ENCODE results near the gene FSHR. TPM values are rescaled to one million over a fixed set of nuclear protein-coding genes. Genes with fewer than 3 reads are reported as not detected.

The FSHR gene
- total and polyA plus RNA-seq, 2 of the 8 experiments (the other 6 are each of a cell fraction or from before 2014, with no cell fraction given), result not detected

GRCh38 chr2:48929571-48930301, 224.6 kb downstream of the FSHR start:
- Histone ChIP-seq H3K9ac (replicated peaks in 1 of 4; ENCODE audit: extremely low read depth in 1 of 4, low read depth in 3 of 4, low read length in 3 of 4) (no peak overlapping the region), H3K27ac (ENCODE audit: low read depth, low read length) (no peak overlapping the region), H2BK12ac (ENCODE audit: low read depth, low read length) (no peak overlapping the region), H2BK5ac (ENCODE audit: low read depth, low read length) (no peak overlapping the region), H3K4ac (replicated peaks; ENCODE audit: insufficient read length, low read depth, low read length) (no peak overlapping the region), H4K20me1 (replicated peaks in 1 of 2; ENCODE audit: control insufficient read depth in 1 of 2, insufficient read depth in 2 of 2, low read length in 2 of 2) (no peaks in the 10 kb centered on the region), H2AFZ (ENCODE audit: low read length) (no peak overlapping the region), H3K27me3 (replicated peaks in 1 of 4; ENCODE audit: control insufficient read depth in 3 of 4, extremely low read depth in 1 of 4, insufficient read depth in 3 of 4, low read length in 3 of 4) (no peaks in the 10 kb centered on the region), H4K5ac (ENCODE audit: insufficient read length, low read depth, low read length) (no peak overlapping the region), H3K4me2 (ENCODE audit: insufficient read depth in 1 of 2, low read depth in 2 of 2, low read length in 2 of 2) (no peak overlapping the region), H3K4me3 (ENCODE audit: extremely low read depth in 1 of 4, insufficient read depth in 2 of 4, low read depth in 3 of 4, low read length in 4 of 4) (no peak overlapping the region), H3K9me3 (ENCODE audit: insufficient read depth in 2 of 2, low read depth in 1 of 2, low read length in 1 of 2) (no peaks in the 10 kb centered on the region), H2BK15ac (ENCODE audit: low read length) (no peak overlapping the region), H4K91ac (replicated peaks; ENCODE audit: insufficient read length, low read length) (no peak overlapping the region), H2BK120ac (replicated peaks; ENCODE audit: low read depth, low read length) (no peak overlapping the region), H2AK5ac (ENCODE audit: low read depth, low read length) (no peak overlapping the region), H3K79me1 (ENCODE audit: low read depth, low read length) (no peaks in the 10 kb centered on the region), H3K36me3 (ENCODE audit: control insufficient read depth in 2 of 4, insufficient read depth in 4 of 4, low read length in 3 of 4) (no peaks in the 10 kb centered on the region), H3K23ac (ENCODE audit: insufficient read length) (no peak overlapping the region), H2BK20ac (ENCODE audit: low read length) (no peak overlapping the region), H3K4me1 (replicated peaks in 1 of 4; ENCODE audit: control insufficient read depth in 3 of 4, insufficient read depth in 4 of 4, low read length in 3 of 4) (0 out of 7 replicates have a peak, but pooled peaks cover 0 to 2% (median 0%) of the 10 kb centered on the region in 4 experiments), H3K23me2 (ENCODE audit: low read depth, low read length) (no peaks in the 10 kb centered on the region), H3K18ac (ENCODE audit: extremely low read depth, low read length) (no peak overlapping the region), H3K79me2 (ENCODE audit: control insufficient read depth in 1 of 2, insufficient read depth in 2 of 2, low read length in 2 of 2) (no peaks in the 10 kb centered on the region), H3K56ac (replicated peaks; ENCODE audit: insufficient read length, low read depth, low read length) (no peak overlapping the region), H3K14ac (ENCODE audit: insufficient read length) (no peak overlapping the region), H4K8ac (ENCODE audit: extremely low read depth, insufficient read depth, low read length) (no peak overlapping the region)
- 84% methylated on average over 6 of the region's 6 CpGs; no CpG with 5 or more reads in 1 of the 2 experiments for whole genome bisulfite sequencing, 2 experiments (ENCODE audit: extremely low coverage in 1 of 2, insufficient coverage in 1 of 2, insufficient read length in 1 of 2, insufficient replicate concordance in 2 of 2, low coverage in 1 of 2, low lambda C conversion rate in 2 of 2, missing lambda C conversion rate in 1 of 2)
- DNase-seq (ENCODE audit: low read depth in 1 of 2, low spot score in 2 of 2), result no peak
- ChIA-PET CTCF (ENCODE audit: partially characterized antibody) (interaction anchor here (1.2 to 2.0 kb wide), 2 partner anchors 17 kb away, joined by 3 to 9 read pairs; no protein-coding TSS in a partner anchor), POLR2A (ENCODE audit: partially characterized antibody) (no interaction called here)
- FAIRE-seq, result no peak
- TF ChIP-seq ZNF274 (IDR thresholded peaks at IDR 0.05; ENCODE audit: borderline replicate concordance, extremely low read depth, low read length) (no peak), POLR2A (IDR thresholded peaks at IDR 0.05; ENCODE audit: control extremely low read depth in 1 of 2, low read depth in 2 of 2, low read length in 2 of 2) (no peak), RXRA (IDR thresholded peaks at IDR 0.05; ENCODE audit: insufficient read depth, low read depth, low read length) (no peak), JUN (IDR thresholded peaks at IDR 0.05; ENCODE audit: low read depth, low read length) (no peak)
